OCI-LY3 (cell line): ENCODE results near the gene C1orf21.

ENCODE experiments used
- H2AFZ ChIP-seq: fragments of 200-600, 300-600 bp; shearing (Covaris generic); 2 replicates; pipeline ENCODE4 v1.6.0; 2014; ENCODE audit warnings: antibody characterized with exemption, low read depth, low read length
- H3K27ac ChIP-seq: fragments of 200-600, 300-600 bp; sonication (generic); 2 replicates; pipeline ENCODE4 v1.5.1; 2014; ENCODE audit warnings: mild to moderate bottlenecking, low read length, moderate library complexity, mixed read lengths
- H3K27me3 ChIP-seq: fragments of 200-600, 300-600 bp; sonication (generic); 2 replicates; pipeline ENCODE4 v1.6.1; 2014; ENCODE audit warnings: low read depth, low read length, mixed read lengths
- H3K36me3 ChIP-seq: fragments of 200-600, 300-600 bp; sonication (generic); replicated peaks from 2 replicates; pipeline ENCODE3; 2014; ENCODE audit warnings: low read depth, low read length, mixed read lengths
- H3K4me1 ChIP-seq: fragments of 300-600, 200-600 bp; sonication (generic); 2 replicates; pipeline ENCODE4 v1.6.1; 2014; ENCODE audit warnings: low read length, mixed read lengths
- H3K4me2 ChIP-seq: fragments of 200-600, 300-600 bp; sonication (generic); 2 replicates; pipeline ENCODE4 v1.6.1; 2014; ENCODE audit warnings: low read length, mixed read lengths
- H3K4me3 ChIP-seq: fragments of 300-600, 200-600 bp; sonication (generic); 2 replicates; pipeline ENCODE4 v1.5.1; 2014; ENCODE audit warnings: antibody characterized with exemption, mild to moderate bottlenecking, low read length, moderate library complexity
- H3K79me2 ChIP-seq: fragments of 300-600, 200-600 bp; shearing (Covaris generic); 2 replicates; pipeline ENCODE4 v1.6.1; 2014; ENCODE audit warnings: mild to moderate bottlenecking, low read length, mixed read lengths
- H3K9ac ChIP-seq: fragments of 300-600, 200-600 bp; shearing (Covaris generic); 2 replicates; pipeline ENCODE4 v1.6.0; 2014; ENCODE audit warnings: mild to moderate bottlenecking, low read length, moderate library complexity
- H3K9me3 ChIP-seq: fragments of 200-600, 300-600 bp; shearing (Covaris generic); 2 replicates; pipeline ENCODE4 v1.6.1; 2014; ENCODE audit warnings: low read length, mixed read lengths; ENCODE audit not compliant: insufficient read depth
- H4K20me1 ChIP-seq: fragments of 200-600, 300-600 bp; sonication (generic); 2 replicates; pipeline ENCODE4 v1.6.1; 2016; ENCODE audit warnings: low read length, mixed read lengths; ENCODE audit not compliant: insufficient read depth
- CTCF ChIP-seq: fragments of 200-600, 300-600 bp; sonication (generic); IDR thresholded peaks from 2 replicates; pipeline ENCODE4 v1.5.1; 2014; ENCODE audit warnings: antibody characterized with exemption, low read length, low read depth
- EZH2phosphoT487 ChIP-seq: fragments of 200-600 bp; shearing (Covaris generic); IDR thresholded peaks from 2 replicates; pipeline ENCODE4 v1.6.1; 2018; ENCODE audit warnings: antibody characterized with exemption, mixed run types, low read depth

The C1orf21 gene

GRCh38 chr1:184503221-184503749 lies 116.5 kb downstream of the C1orf21 start:
- no peak for TF ChIP-seq EZH2phosphoT487
- no peak for TF ChIP-seq CTCF
- Histone ChIP-seq H3K36me3 (no peaks in the 10 kb centered on the region), H4K20me1 (no peaks in the 10 kb centered on the region), H3K4me3 (no peak overlapping the region), H3K4me2 (no peak overlapping the region), H3K9me3 (no peaks in the 10 kb centered on the region), H3K79me2 (no peaks in the 10 kb centered on the region), H3K27me3 (no peaks in the 10 kb centered on the region), H3K4me1 (no peaks in the 10 kb centered on the region), H3K9ac (no peak overlapping the region), H2AFZ (no peak overlapping the region), H3K27ac (no peak overlapping the region)

- no peaks in the 10 kb centered on the region for H3K79me2 ChIP-seq
- no peak overlapping the region for H3K4me3 ChIP-seq
- H4K20me1 ChIP-seq = no peaks in the 10 kb centered on the region
- H3K27me3 ChIP-seq = no peaks in the 10 kb centered on the region
- no peaks in the 10 kb centered on the region for H3K4me1 ChIP-seq
- TF ChIP-seq EZH2phosphoT487 = no peak
- no peaks in the 10 kb centered on the region for H3K9me3 ChIP-seq
- H3K9ac ChIP-seq = no peak overlapping the region
- H3K4me2 ChIP-seq = no peak overlapping the region
- H2AFZ ChIP-seq = no peak overlapping the region
- no peak overlapping the region for H3K27ac ChIP-seq
- H3K36me3 ChIP-seq = no peaks in the 10 kb centered on the region
Observed at GRCh38 chr1:184504040-184504954, 117.5 kb downstream of the C1orf21 start.

GRCh38 chr1:184504955-184505338 lies 118.1 kb downstream of the C1orf21 start:
- no peaks in the 10 kb centered on the region for H3K9me3 ChIP-seq
- no peaks in the 10 kb centered on the region for H3K79me2 ChIP-seq
- H3K27me3 ChIP-seq = no peaks in the 10 kb centered on the region
- H3K4me3 ChIP-seq = no peak overlapping the region
- H3K4me1 ChIP-seq = no peaks in the 10 kb centered on the region
- no peak overlapping the region for H3K4me2 ChIP-seq
- H3K27ac ChIP-seq = no peak overlapping the region
- TF ChIP-seq EZH2phosphoT487 (no peak), CTCF (no peak)
- no peaks in the 10 kb centered on the region for H4K20me1 ChIP-seq
- no peak overlapping the region for H2AFZ ChIP-seq
- H3K9ac ChIP-seq = no peak overlapping the region
- no peaks in the 10 kb centered on the region for H3K36me3 ChIP-seq

- Histone ChIP-seq H3K27ac (no peak overlapping the region), H3K36me3 (no peaks in the 10 kb centered on the region), H3K4me3 (no peak overlapping the region), H3K27me3 (no peaks in the 10 kb centered on the region), H3K9me3 (no peaks in the 10 kb centered on the region), H3K79me2 (no peaks in the 10 kb centered on the region), H3K4me2 (no peak overlapping the region), H3K4me1 (no peaks in the 10 kb centered on the region), H2AFZ (no peak overlapping the region), H3K9ac (no peak overlapping the region), H4K20me1 (no peaks in the 10 kb centered on the region)
- TF ChIP-seq CTCF (no peak), EZH2phosphoT487 (no peak)
Observed at GRCh38 chr1:184506481-184506880, 119.7 kb downstream of the C1orf21 start.
